Breast epithelium (tissue), 4 donors: ENCODE data around the gene HRK. TPM values are rescaled to one million over a fixed set of nuclear protein-coding genes. Genes with fewer than 3 reads are reported as not detected.

Experiments
- DNase-seq, 2 donors: peaks; one replicate each; pipeline ENCODE4 v3.0.0-alpha.2; 2019; ENCODE audit warnings: low spot score in 2 of 2
- H3K27ac ChIP-seq, 2 donors: fragments of 200-600 bp; sonication (generic) in 1 of 2; one replicate each; pipeline ENCODE4 v1.5.1; 2016 to 2019; ENCODE audit warnings: mild to moderate bottlenecking in 1 of 2
- H3K27me3 ChIP-seq, 2 donors: fragments of 200-600 bp; sonication (generic) in 1 of 2; one replicate each; pipeline versions ENCODE4 v1.5.1 to v1.6.0; 2017 to 2019; ENCODE audit warnings: control low read depth in 1 of 2, mild to moderate bottlenecking in 1 of 2
- H3K36me3 ChIP-seq: fragments of 200-600 bp; one replicate; pipeline ENCODE4 v1.5.1; 2019
- H3K4me1 ChIP-seq, 2 donors: fragments of 200-600 bp; sonication (generic); one replicate each; pipeline ENCODE4 v1.5.1; 2016 to 2019; ENCODE audit warnings: control low read depth in 1 of 2
- H3K4me3 ChIP-seq, 3 donors: fragments of 200-600 bp; sonication (generic); 1 replicate in 2 of 3; 2 replicates in 1 of 3; pipeline ENCODE4 v1.5.1; 2016 to 2019; ENCODE audit warnings: mild to moderate bottlenecking in 3 of 3, moderate library complexity in 2 of 3
- H3K9me3 ChIP-seq, 2 donors: fragments of 200-600 bp; sonication (generic) in 1 of 2; one replicate each; pipeline ENCODE4 v1.5.1; 2016 to 2019; ENCODE audit warnings: control low read depth in 1 of 2
- POLR2A ChIP-seq: fragments of 450-650 bp; IDR thresholded peaks from one replicate; pipeline ENCODE4 v1.6.1; 2016; ENCODE audit warnings: antibody characterized with exemption, mild to moderate bottlenecking, moderate library complexity
- POLR2AphosphoS5 ChIP-seq, 3 donors: sonication (generic); formaldehyde crosslinking; IDR thresholded peaks; one replicate each; pipeline ENCODE4 v1.6.1; 2017; ENCODE audit warnings: antibody characterized with exemption in 3 of 3
- intact Hi-C: fragments of 100-400 bp; cut with DNase I; formaldehyde crosslinking; loops from one replicate; pipeline ENCODE4 v1.15.1; 2023; ENCODE audit warnings: low total_unique reads
- total RNA-seq, 3 donors: library from RNA; depleted of rRNA; stranded (reverse); fragments of >200 nt; gene quantifications; one replicate each; pipeline ENCODE4 v1.1.0, GENCODE V29; 2016
- TF ChIP-seq, protein P1 (sequence below), 3 donors: fragments of 450-650 bp; IDR thresholded peaks; one replicate each; pipeline ENCODE4 v1.5.1; 2016 to 2017; ENCODE audit warnings: antibody characterized with exemption in 3 of 3, mild to moderate bottlenecking in 3 of 3, moderate library complexity in 3 of 3

Gene HRK
- total RNA-seq, 3 donors from 2014 or later: 0.15 to 0.33 (median 0.16) TPM

DNA sequence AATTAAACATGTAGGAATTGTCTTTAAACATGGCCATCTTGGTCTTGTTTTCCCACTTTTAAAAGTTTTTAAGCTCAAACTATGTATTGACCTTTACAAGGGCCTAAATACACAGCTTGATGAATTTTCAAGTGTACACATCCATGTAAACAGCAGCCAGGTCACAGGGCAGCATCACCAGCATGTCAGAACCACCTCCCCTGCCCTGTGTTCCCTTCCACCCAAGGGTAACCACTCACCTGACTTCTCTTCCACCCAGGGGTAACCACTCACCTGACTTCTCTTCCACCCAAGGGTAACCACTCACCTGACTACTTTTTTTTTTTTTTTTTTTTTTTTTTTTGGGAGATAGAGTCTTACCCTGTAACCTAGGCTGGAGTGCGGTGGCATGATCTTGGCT is 34.1 kb upstream of the HRK start:
- H3K9me3 ChIP-seq: no peaks in the 10 kb centered on the region
- no peaks in the 10 kb centered on the region for H3K27me3 ChIP-seq
- TF ChIP-seq, protein P1, sequence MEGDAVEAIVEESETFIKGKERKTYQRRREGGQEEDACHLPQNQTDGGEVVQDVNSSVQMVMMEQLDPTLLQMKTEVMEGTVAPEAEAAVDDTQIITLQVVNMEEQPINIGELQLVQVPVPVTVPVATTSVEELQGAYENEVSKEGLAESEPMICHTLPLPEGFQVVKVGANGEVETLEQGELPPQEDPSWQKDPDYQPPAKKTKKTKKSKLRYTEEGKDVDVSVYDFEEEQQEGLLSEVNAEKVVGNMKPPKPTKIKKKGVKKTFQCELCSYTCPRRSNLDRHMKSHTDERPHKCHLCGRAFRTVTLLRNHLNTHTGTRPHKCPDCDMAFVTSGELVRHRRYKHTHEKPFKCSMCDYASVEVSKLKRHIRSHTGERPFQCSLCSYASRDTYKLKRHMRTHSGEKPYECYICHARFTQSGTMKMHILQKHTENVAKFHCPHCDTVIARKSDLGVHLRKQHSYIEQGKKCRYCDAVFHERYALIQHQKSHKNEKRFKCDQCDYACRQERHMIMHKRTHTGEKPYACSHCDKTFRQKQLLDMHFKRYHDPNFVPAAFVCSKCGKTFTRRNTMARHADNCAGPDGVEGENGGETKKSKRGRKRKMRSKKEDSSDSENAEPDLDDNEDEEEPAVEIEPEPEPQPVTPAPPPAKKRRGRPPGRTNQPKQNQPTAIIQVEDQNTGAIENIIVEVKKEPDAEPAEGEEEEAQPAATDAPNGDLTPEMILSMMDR (IDR thresholded peaks at IDR 0.05): no peak
- TF ChIP-seq POLR2AphosphoS5 (IDR thresholded peaks at IDR 0.05) (no peak), POLR2A (no peak)
- no peaks in the 10 kb centered on the region for H3K36me3 ChIP-seq
- no peak overlapping the region for H3K27ac ChIP-seq
- H3K4me3 ChIP-seq: no peak overlapping the region
- no peaks in the 10 kb centered on the region for H3K4me1 ChIP-seq
- no peak for DNase-seq
- intact Hi-C loops: no loop called here

DNA sequence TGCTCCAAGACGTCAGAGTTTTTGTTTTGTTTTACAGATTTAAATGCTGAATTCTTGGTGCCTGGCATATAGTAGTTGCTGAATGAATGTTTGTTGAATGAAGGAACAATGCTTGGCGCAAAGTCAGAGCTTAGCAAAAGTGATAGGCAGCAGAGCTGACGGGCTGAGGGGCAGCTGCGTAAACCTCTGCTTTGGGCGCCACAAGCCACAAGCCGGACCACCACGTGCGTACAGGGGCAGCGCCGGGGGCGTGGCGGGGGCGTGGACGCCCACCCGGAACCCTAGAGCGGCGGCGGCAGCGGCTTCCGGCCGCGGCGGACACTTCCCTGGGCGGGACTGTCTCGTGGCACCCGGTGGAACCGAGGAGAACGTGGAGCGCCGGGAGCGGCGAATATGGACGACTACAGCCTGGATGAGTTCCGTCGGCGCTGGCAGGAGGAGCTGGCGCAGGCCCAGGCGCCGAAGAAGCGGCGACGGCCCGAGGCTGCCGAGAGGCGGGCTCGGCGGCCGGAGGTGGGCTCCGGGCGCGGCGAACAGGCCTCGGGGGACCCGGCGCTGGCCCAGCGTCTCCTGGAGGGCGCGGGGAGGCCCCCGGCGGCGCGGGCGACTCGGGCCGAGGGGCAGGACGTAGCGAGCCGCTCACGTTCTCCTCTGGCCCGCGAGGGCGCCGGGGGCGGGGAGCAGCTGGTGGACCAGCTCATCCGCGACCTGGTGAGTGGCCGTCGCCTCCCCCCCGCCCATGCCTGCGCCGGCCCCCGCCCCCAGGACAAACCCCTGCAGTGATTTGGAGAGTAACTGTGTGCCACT is 29.6 kb upstream of the HRK start, which contains the start of gene FBXW8:
Gene FBXW8 (plus strand): TSS at position 306 of the 807 bp plus-strand sequence. CDS start 88 bp downstream, at position 394.
- TF ChIP-seq POLR2A: no peak
- TF ChIP-seq, protein P1 (IDR thresholded peaks at IDR 0.05): no peak
- TF ChIP-seq POLR2AphosphoS5 (IDR thresholded peaks at IDR 0.05): peak in 2 of 3 donors; percentile 39 to 46
- H3K36me3 ChIP-seq: no peaks in the 10 kb centered on the region
- no peaks in the 10 kb centered on the region for H3K4me1 ChIP-seq
- H3K27me3 ChIP-seq: no peaks in the 10 kb centered on the region
- H3K27ac ChIP-seq: peak within 1 kb of the TSS; percentile 87 to 90
- H3K9me3 ChIP-seq: no peaks in the 10 kb centered on the region
- DNase-seq: peak; percentile 25 to 58
- intact Hi-C loops: no loop called here
- H3K4me3 ChIP-seq: peak within 1 kb of the TSS; percentile 69 to 94 (median 88)

DNA sequence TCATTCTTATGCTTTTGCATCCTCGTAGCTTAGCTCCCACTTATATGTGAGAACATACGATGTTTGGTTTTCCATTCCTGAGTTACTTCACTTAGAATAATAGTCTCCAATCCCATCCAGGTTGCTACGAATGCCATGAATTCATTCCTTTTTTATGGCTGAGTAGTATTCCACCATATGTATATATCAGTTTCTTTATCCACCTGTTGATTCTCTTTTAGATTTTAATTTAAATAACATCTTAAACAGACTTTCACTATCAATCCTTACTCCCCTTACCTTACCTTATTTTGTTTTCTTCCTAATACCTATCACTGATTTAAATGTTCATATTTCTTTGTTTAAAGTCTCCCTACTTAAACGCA is 29.0 kb upstream of the HRK start:
- no peak for TF ChIP-seq POLR2AphosphoS5 (IDR thresholded peaks at IDR 0.05)
- intact Hi-C loops: no loop called here
- Histone ChIP-seq H3K36me3 (no peaks in the 10 kb centered on the region), H3K27ac (no peak overlapping the region), H3K27me3 (no peaks in the 10 kb centered on the region), H3K4me3 (peak overlapping the region; percentile 69 to 94 (median 88)), H3K4me1 (no peaks in the 10 kb centered on the region), H3K9me3 (no peaks in the 10 kb centered on the region)
- DNase-seq: no peak

DNA sequence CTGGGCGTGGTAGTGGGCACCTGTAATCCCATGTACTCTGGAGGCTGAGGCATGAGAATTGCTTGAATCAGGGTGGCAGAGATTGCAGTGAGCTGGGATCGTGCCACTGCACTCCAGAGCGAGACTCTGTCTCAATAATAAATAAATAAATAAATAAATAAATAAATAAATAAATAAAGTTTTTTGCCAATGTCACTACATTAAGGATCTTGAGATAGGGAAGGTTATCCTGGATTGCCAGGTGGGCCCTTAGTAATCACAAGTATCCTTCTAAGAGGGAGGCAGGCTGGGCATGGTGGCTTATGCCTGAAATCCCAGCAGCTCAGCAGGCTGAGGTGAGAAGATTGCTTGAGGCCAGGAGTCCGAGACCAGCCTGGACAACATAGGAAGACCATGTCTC is 25.0 kb upstream of the HRK start:
- TF ChIP-seq, protein P1 (IDR thresholded peaks at IDR 0.05): no peak
- no peak for TF ChIP-seq POLR2A
- TF ChIP-seq POLR2AphosphoS5 (IDR thresholded peaks at IDR 0.05): no peak
- H3K4me3 ChIP-seq: no peak overlapping the region
- H3K4me1 ChIP-seq: no peaks in the 10 kb centered on the region
- DNase-seq: no peak
- H3K9me3 ChIP-seq: no peaks in the 10 kb centered on the region
- intact Hi-C loops: no loop called here
- H3K27ac ChIP-seq: no peak overlapping the region
- H3K36me3 ChIP-seq: no peaks in the 10 kb centered on the region
- H3K27me3 ChIP-seq: peaks cover 0 to 2% of the 10 kb centered on the region in 2 donors

DNA sequence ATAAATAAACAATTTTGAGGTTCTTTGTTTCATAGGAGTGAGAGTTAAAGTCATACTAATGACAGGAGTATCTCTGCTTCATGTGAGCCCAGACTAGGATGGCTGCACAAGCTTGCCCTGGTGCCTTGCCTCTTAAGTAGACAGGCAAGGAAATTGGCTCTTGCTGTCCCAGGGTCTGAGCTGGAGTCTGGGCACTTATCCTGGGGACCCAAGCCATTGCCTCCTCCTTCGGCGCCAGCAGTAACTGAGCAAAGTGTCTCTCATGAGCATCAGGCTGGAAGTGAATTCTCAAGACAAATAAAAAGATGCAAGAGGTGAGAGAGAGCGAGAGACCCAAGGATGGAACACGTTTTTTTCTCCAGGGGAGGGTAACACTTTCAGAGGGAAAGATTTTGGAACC is 22.6 kb upstream of the HRK start:
- intact Hi-C loops: no loop called here
- no peak for DNase-seq

More for the DNA sequence above, 22.6 kb upstream of the HRK start:
- H3K27ac ChIP-seq: no peak overlapping the region
- H3K27me3 ChIP-seq: peaks cover 0 to 9% of the 10 kb centered on the region in 2 donors
- no peak overlapping the region for H3K4me3 ChIP-seq
- no peaks in the 10 kb centered on the region for H3K9me3 ChIP-seq
- H3K36me3 ChIP-seq: no peaks in the 10 kb centered on the region
- TF ChIP-seq, protein P1 (IDR thresholded peaks at IDR 0.05): no peak
- TF ChIP-seq POLR2AphosphoS5 (IDR thresholded peaks at IDR 0.05): no peak
- TF ChIP-seq POLR2A: no peak
- no peaks in the 10 kb centered on the region for H3K4me1 ChIP-seq
